GM12878 (cell line): ENCODE results near the gene PRDM16.

Source experiments
- CEBPB ChIP-seq, 2 experiments: fragments of 150-350 bp in 1 of 2; IDR thresholded peaks; 2 replicates each; pipeline ENCODE4 v1.6.1; 2012 to 2014; ENCODE audit warnings: low read depth in 2 of 2, low read length in 2 of 2, borderline replicate concordance in 1 of 2, inconsistent platforms in 1 of 2
- ELK1 ChIP-seq: IDR thresholded peaks from 2 replicates; pipeline ENCODE4 v1.6.1; 2012; ENCODE audit warnings: low read depth, low read length, improper control_type of control experiment
- ETV6 ChIP-seq, 2 experiments: fragments of 450-650 bp in 1 of 2; IDR thresholded peaks in 1 of 2; conservative IDR thresholded peaks in 1 of 2; 2 replicates each; pipeline ENCODE4 v1.6.1; 2014; ENCODE audit warnings: antibody characterized with exemption in 1 of 2, borderline replicate concordance in 1 of 2, low read depth in 1 of 2, mild to moderate bottlenecking in 1 of 2, moderate library complexity in 1 of 2
- EZH2 ChIP-seq: IDR thresholded peaks from 2 replicates; pipeline ENCODE4 v1.6.1; 2012; ENCODE audit warnings: low read depth, mild to moderate bottlenecking, control low read depth, inconsistent platforms, low read length, borderline replicate concordance; ENCODE audit not compliant: control insufficient read depth
- FOS ChIP-seq: IDR thresholded peaks from 3 replicates; pipeline ENCODE4 v1.6.1; 2011; ENCODE audit warnings: borderline replicate concordance; ENCODE audit not compliant: insufficient read length; ENCODE audit errors: extremely low read depth
- GABPA ChIP-seq: IDR thresholded peaks from 2 replicates; pipeline ENCODE4 v1.6.1; 2014; ENCODE audit warnings: antibody characterized with exemption, low read depth, mild to moderate bottlenecking, inconsistent platforms
- POLR2A ChIP-seq: IDR thresholded peaks from 2 replicates; pipeline ENCODE4 v1.6.1; 2011; ENCODE audit warnings: low read depth, mild to moderate bottlenecking, low read length
- POLR2AphosphoS5 ChIP-seq: IDR thresholded peaks from 2 replicates; pipeline ENCODE4 v1.6.1; 2011; ENCODE audit warnings: mild to moderate bottlenecking, low read length, inconsistent platforms
- TCF12 ChIP-seq: IDR thresholded peaks from 2 replicates; pipeline ENCODE4 v1.6.1; 2011; ENCODE audit warnings: low read depth, mild to moderate bottlenecking, low read length
- TF ChIP-seq, protein P1 (sequence below), 3 experiments: IDR thresholded peaks in 2 of 3; conservative IDR thresholded peaks in 1 of 3; 2 replicates each; pipeline ENCODE4 v1.5.1; 2011; ENCODE audit warnings: low read depth in 3 of 3, low read length in 3 of 3, mild to moderate bottlenecking in 3 of 3, control low read depth in 2 of 3, moderate library complexity in 2 of 3, inconsistent platforms in 1 of 3, mixed read lengths in 1 of 3; ENCODE audit not compliant: control insufficient read depth in 2 of 3, insufficient read depth in 1 of 3; ENCODE audit errors: extremely low read depth in 1 of 3

- TF ChIP-seq GABPA (no peak), POLR2AphosphoS5 (no peak), ELK1 (no peak), TCF12 (no peak), EZH2 (no peak), POLR2A (no peak), ETV6 (conservative IDR thresholded peaks at IDR 0.05 in 1 of 2, IDR thresholded peaks at IDR 0.05 in 1 of 2; ENCODE audit: borderline replicate concordance in 1 of 2, low read depth in 1 of 2) (no peak), FOS (no peak), CEBPB (IDR thresholded peaks at IDR 0.05; ENCODE audit: borderline replicate concordance in 1 of 2, low read depth in 2 of 2, low read length in 2 of 2) (no peak)
- TF ChIP-seq, protein P1, sequence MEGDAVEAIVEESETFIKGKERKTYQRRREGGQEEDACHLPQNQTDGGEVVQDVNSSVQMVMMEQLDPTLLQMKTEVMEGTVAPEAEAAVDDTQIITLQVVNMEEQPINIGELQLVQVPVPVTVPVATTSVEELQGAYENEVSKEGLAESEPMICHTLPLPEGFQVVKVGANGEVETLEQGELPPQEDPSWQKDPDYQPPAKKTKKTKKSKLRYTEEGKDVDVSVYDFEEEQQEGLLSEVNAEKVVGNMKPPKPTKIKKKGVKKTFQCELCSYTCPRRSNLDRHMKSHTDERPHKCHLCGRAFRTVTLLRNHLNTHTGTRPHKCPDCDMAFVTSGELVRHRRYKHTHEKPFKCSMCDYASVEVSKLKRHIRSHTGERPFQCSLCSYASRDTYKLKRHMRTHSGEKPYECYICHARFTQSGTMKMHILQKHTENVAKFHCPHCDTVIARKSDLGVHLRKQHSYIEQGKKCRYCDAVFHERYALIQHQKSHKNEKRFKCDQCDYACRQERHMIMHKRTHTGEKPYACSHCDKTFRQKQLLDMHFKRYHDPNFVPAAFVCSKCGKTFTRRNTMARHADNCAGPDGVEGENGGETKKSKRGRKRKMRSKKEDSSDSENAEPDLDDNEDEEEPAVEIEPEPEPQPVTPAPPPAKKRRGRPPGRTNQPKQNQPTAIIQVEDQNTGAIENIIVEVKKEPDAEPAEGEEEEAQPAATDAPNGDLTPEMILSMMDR (IDR thresholded peaks at IDR 0.05 in 2 of 3, conservative IDR thresholded peaks at IDR 0.05 in 1 of 3; ENCODE audit: control insufficient read depth in 2 of 3, extremely low read depth in 1 of 3, insufficient read depth in 1 of 3, low read depth in 3 of 3, low read length in 3 of 3) = no peak
Measured at GRCh38 chr1:3175486-3175885, 106.5 kb downstream of the PRDM16 start.
